ENCODE results near the gene FBXL2.
A peak's percentile ranks its signal among the peaks of the same experiment; 100 is the strongest.
"Not testable (repeated sequence)": the region's sequence is repeated elsewhere in the genome, so short reads cannot be mapped to it uniquely, and the experiment has no call there.

The FBXL2 gene

DNA sequence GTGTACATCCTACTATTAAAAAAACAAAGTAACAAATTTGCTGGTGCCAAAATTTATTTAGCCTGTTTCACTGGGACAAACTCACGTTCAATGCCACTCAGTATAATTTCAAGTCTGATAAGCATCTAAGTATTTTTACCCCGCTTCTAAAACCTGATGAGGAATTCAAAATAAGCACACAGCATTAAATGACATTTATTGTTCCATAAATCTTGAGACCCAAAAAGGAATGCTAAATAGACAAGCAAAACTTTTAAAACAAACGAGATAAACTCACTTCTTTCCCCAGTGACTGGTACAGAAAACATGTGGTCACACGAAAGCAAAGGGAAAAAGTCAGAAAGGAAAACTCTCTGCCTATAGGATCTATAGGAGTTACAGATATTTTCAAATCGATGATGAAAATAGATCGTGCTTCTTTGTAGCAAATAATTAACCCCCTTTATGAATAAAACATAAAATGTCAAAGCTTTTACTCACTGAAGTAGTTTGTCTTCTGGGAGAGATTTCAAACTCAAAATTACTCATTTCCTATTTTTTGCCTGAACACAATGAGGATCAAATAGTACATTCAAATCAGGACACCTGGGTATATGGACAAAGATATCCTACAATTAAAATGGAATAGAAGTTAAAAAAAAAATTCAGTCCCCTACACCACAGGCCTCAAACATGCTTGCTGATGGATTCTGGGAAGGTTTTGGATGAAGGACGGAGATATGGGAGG lies 111.3 kb downstream of the FBXL2 start:
- DNase-seq, result no peak

- no peak for DNase-seq
Observed at GRCh38 chr3:33389908-33390307, 112.7 kb downstream of the FBXL2 start.

DNA sequence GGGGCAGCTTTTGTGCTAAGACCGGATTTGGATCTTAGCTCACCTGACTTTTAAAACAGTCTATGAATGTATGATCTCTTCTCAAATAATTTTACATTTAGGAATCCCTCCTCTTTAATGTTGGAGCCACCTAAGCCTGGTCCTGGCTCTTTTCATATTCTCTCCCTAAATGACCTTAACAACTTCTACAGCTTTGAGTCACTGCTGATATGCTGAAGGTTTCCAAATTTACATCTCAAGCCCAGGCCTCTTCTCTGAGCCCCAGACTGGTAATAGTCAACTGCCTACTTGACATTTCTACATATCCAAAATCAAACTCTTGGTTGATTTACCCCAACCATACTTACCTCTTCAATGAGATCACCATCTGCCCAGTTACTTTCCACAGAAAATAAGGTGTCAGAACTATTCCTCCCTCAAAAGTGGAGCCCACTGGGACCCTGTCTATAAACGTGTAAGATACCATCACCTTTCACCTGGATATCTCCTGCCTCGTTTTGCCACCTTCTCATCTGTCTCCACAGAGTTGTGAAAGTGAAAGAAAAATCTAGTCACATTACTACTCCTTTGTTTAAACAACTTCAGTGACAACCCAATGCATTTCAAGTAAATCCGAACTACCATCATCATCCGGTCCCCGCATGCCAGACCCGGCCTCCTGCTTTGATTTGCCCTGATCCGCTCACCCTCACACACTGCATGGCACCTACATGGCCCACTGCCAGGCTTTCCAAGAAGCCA lies 114.2 kb downstream of the FBXL2 start:
- DNase-seq, result no peak

GRCh38 chr3:33392144-33392543 lies 114.9 kb downstream of the FBXL2 start:
- no peak for DNase-seq

DNA sequence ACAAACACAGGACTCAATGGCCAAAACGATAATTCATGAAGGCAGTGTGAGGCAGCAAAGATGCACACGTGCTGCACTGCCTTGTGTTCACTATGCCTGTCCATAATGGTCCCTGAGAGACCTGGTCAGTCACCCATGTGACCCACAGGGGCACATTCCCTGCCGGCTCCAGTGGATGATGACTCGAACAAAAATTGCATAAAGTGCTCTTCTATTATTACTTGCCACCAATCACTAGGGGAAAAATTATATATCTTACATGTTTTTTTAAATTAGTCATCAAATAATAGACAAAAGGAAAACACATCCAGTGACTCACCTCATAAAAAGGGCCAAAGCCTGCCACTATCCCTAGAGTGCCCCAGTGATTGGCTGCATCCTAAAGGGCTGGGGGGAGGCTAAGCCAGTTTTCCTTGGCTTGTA lies 115.5 kb downstream of the FBXL2 start:
- DNase-seq, result no peak

DNA sequence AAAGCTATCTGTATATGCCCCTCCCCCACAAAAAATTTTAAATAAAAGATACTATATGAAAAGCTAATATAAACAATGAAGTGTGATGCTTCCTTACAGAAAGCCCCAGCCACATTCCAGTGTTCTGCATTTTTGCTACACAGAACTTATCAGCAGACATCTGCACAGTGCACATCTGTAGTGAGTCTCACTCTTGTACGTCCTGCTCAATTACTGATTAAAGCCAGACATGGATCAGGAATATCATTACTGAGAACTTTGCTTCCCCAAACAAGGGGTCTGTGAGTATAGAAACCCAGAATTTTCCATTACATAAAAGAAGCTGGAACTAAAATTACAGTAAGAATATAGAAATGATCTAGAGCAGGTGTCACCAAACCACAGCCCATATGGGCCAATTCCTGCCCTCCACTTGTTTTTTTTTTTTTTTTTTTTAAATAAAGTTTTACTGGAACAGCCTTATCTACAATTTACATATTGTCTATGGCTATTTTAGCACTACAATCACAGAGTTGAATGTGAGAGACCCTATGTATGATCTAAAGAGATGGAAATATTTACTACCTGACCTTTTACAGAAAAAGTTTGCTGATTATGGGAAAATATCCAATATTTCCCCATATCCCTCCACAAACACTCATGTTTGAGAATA lies 117.3 kb downstream of the FBXL2 start:
- DNase-seq, result no peak

DNA sequence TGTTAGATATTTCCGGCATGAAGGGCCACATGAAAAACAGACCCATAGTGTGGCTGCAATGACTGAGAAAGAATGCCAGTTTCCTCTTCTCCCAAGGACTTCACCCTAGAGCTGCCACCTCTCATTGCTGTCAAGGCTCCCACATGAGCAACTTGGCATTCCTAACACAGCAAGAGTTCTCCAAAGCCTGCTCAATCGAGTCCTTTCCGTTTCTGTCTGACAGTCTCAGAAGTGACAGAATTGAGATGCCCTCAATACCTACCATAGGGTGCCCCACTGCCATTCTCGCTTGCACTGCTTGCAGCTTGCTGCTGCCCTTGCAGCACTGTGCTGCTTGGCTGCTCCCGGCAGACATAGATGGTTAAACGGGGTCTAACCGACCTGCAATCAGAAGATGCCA lies 118.7 kb downstream of the FBXL2 start:
- no peak for DNase-seq

DNA sequence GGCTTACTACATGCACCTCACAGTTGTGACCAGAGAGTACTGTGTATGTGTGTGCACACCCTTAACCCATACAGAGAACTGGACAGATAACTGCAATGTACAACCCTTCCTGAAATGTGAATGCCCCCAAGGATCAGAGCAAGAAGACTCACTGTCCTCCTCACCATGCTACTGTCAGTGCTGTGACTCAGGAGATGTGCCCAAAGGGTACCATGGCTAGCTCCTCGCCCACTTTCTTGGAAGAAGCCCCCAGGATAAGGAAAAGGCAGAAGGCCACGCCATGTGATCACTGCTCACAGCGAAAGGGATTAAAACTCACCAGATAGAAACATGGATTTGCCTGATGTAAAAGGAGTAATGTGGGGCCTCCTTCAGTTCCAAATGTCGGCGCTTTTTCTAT lies 121.2 kb downstream of the FBXL2 start:
- DNase-seq, result no peak

GRCh38 chr3:33401781-33402180 lies 124.5 kb downstream of the FBXL2 start:
- DNase-seq, result no peak

DNA sequence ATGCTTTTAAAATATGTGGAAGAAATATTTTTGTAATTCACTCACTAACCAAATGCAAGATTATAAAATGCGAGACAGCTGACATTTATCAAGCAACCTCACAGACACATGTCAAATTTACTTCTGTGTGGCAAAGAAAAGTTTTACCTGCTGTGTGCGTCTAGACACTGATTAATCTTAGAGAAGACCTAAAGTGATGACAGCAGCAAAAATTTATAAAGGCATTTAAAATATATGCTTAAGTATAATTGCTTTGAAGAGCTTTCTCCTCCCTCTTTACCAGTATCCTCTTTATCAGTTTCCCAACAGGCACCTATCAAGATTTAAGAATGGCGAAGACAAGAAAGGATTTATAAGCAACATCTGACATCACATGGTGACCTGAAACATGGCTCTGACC lies 125.7 kb downstream of the FBXL2 start:
- no peak for DNase-seq

GRCh38 chr3:33403756-33404155 lies 126.5 kb downstream of the FBXL2 start:
- no peak for DNase-seq

DNA sequence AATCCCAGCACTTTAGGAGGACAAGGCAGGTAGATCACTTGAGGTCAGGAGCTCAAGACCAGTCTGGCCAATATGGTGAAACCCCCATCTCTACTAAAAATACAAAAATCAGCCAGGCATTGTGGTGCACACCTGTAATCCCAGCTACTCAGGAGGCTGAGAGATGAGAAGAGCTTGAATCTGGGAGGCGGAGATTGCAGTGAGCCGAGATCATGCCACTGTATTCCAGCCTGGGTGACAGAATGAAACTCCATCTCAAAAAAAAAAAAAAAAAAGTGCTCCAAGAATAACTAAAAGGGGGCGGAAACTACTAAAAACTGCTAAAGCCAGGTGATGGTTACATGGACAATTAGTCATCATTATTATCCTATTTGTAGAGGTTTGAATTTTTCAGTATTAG lies 133.6 kb downstream of the FBXL2 start:
- DNase-seq, result not testable (repeated sequence)

- DNase-seq, result peak; percentile 8
Observed at GRCh38 chr3:33417066-33417673, 139.9 kb downstream of the FBXL2 start.

DNA sequence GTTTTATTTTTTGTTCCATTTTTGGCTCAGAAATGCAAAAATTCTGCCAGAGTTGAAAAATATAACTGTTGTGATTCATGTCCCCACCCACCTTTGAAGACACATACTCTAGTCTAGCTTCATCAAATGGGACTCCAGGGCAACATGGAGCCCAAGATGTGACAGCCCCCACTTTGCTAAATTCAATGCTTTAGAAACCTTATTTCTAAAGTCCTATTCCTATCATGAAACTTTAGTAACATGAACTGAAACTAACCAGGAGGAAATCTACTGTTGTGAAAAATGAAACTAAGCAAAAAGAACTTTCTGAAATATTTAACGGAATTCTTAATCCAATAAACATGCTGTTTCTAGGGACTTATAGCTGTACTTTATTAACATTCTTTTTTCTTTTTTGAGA lies 142.7 kb downstream of the FBXL2 start:
- DNase-seq, result no peak

GRCh38 chr3:33420966-33421365 lies 143.7 kb downstream of the FBXL2 start:
- DNase-seq, result no peak

- DNase-seq, result no peak
Observed at GRCh38 chr3:33424606-33425452, 147.6 kb downstream of the FBXL2 start.

GRCh38 chr3:33425453-33425852 lies 148.2 kb downstream of the FBXL2 start:
- no peak for DNase-seq

DNA sequence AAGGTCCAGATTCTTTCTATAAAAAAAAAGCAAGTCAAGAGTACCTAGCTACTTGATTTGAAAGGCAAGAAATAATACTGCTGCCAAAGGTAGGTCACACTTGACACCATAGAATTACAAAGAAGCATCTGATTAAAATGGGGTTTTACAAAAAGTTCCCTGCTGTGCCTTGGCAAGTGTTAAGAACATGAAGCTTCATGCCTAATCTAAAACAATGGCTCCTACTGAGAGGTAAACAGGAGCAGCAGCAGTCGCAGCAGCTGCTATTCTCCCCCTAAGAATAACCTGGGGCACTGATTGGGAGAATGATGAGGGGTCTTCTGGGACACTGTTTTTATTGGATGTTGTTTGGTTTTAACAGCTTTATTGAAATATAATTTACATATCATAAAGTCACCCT lies 148.8 kb downstream of the FBXL2 start:
- no peak for DNase-seq

- DNase-seq, result no peak
Observed at GRCh38 chr3:33426630-33427317, 149.5 kb downstream of the FBXL2 start.

GRCh38 chr3:33428734-33429133 lies 151.5 kb downstream of the FBXL2 start:
- no peak for DNase-seq

- not testable (repeated sequence) for DNase-seq
Observed at GRCh38 chr3:33429306-33429705, 152.1 kb downstream of the FBXL2 start.

GRCh38 chr3:33430061-33430460 lies 152.8 kb downstream of the FBXL2 start:
- DNase-seq, result no peak
